DND-41 (cell line): ENCODE results near the gene GPR21.

Source experiments
- EZH2 ChIP-seq: IDR thresholded peaks from 3 replicates; pipeline ENCODE4 v1.6.1; 2012; ENCODE audit warnings: borderline replicate concordance, low read depth, mild to moderate bottlenecking, moderate library complexity, low read length, inconsistent platforms; ENCODE audit not compliant: severe bottlenecking
- TF ChIP-seq, protein P1 (sequence below): IDR thresholded peaks from 2 replicates; pipeline ENCODE4 v1.5.1; 2012; ENCODE audit warnings: borderline replicate concordance, low read length, moderate library complexity, mild to moderate bottlenecking; ENCODE audit not compliant: poor library complexity, severe bottlenecking; ENCODE audit errors: extremely low read depth

DNA sequence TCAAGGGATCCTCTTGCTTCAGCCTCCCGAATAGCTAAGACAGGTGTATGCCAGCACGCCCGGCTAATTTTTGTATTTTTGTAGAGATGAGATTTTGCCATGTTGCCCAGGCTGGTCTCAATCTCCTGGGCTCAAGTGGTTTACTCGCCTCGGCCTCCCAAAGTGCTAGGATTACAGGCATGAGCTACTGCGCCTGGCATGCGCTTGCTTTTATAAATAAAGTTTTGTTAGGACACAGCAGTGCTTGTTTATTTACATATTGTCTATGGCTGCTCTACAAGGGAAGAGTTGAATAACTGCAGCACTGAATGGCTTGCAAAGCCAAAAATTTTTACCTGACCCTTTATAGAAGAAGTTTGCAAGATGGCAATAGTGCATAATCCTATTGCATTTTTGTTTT, 27.7 kb downstream of the GPR21 start:
- TF ChIP-seq, protein P1, sequence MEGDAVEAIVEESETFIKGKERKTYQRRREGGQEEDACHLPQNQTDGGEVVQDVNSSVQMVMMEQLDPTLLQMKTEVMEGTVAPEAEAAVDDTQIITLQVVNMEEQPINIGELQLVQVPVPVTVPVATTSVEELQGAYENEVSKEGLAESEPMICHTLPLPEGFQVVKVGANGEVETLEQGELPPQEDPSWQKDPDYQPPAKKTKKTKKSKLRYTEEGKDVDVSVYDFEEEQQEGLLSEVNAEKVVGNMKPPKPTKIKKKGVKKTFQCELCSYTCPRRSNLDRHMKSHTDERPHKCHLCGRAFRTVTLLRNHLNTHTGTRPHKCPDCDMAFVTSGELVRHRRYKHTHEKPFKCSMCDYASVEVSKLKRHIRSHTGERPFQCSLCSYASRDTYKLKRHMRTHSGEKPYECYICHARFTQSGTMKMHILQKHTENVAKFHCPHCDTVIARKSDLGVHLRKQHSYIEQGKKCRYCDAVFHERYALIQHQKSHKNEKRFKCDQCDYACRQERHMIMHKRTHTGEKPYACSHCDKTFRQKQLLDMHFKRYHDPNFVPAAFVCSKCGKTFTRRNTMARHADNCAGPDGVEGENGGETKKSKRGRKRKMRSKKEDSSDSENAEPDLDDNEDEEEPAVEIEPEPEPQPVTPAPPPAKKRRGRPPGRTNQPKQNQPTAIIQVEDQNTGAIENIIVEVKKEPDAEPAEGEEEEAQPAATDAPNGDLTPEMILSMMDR, result no peak
- no peak for TF ChIP-seq EZH2
